Activated CD8-positive, alpha-beta memory T cell treated with anti-CD3 and anti-CD28 coated beads, Interleukin-2, amount 50 U/mL, for 1 hour (primary cell): Measurements from ENCODE around the gene TTC7B.

Source experiments
- DNase-seq: peaks from one replicate; pipeline ENCODE4 v3.0.0-alpha.2; 2020; ENCODE audit errors: extremely low read depth

Gene TTC7B

GRCh38 chr14:90617961-90618360, 198.3 kb downstream of the TTC7B start:
- no peak for DNase-seq

- no peak for DNase-seq
Measured at GRCh38 chr14:90616881-90617280, 199.3 kb downstream of the TTC7B start.

GRCh38 chr14:90616313-90616712, 199.9 kb downstream of the TTC7B start:
- no peak for DNase-seq

- DNase-seq: no peak
Measured at GRCh38 chr14:90615517-90616060, 200.6 kb downstream of the TTC7B start.

- DNase-seq: no peak
Measured at GRCh38 chr14:90614696-90615516, 201.3 kb downstream of the TTC7B start.

- no peak for DNase-seq
Measured at GRCh38 chr14:90613997-90614396, 202.2 kb downstream of the TTC7B start.

- DNase-seq: no peak
Measured at GRCh38 chr14:90613453-90613852, 202.8 kb downstream of the TTC7B start.

- DNase-seq: no peak
Measured at GRCh38 chr14:90612801-90613200, 203.4 kb downstream of the TTC7B start.

GRCh38 chr14:90611936-90612335, 204.3 kb downstream of the TTC7B start:
- DNase-seq: no peak

- DNase-seq: no peak
Measured at GRCh38 chr14:90611501-90611900, 204.7 kb downstream of the TTC7B start.

- DNase-seq: no peak
Measured at GRCh38 chr14:90610346-90611040, 205.7 kb downstream of the TTC7B start.

GRCh38 chr14:90609376-90609775, 206.9 kb downstream of the TTC7B start:
- DNase-seq: no peak

- no peak for DNase-seq
Measured at GRCh38 chr14:90608929-90609341, 207.3 kb downstream of the TTC7B start.

- DNase-seq: no peak
Measured at GRCh38 chr14:90608281-90608680, 207.9 kb downstream of the TTC7B start.

GRCh38 chr14:90607141-90607540, 209.1 kb downstream of the TTC7B start:
- no peak for DNase-seq

GRCh38 chr14:90606434-90606833, 209.8 kb downstream of the TTC7B start:
- no peak for DNase-seq

GRCh38 chr14:90605430-90605829, 210.8 kb downstream of the TTC7B start:
- DNase-seq: no peak

GRCh38 chr14:90604356-90604755, 211.9 kb downstream of the TTC7B start:
- DNase-seq: no peak

GRCh38 chr14:90603841-90604240, 212.4 kb downstream of the TTC7B start:
- DNase-seq: no peak

GRCh38 chr14:90603336-90603735, 212.9 kb downstream of the TTC7B start:
- DNase-seq: no peak

GRCh38 chr14:90602088-90602687, 214.0 kb downstream of the TTC7B start:
- DNase-seq: no peak

- no peak for DNase-seq
Measured at GRCh38 chr14:90601563-90601962, 214.7 kb downstream of the TTC7B start.

GRCh38 chr14:90600619-90601018, 215.6 kb downstream of the TTC7B start:
- DNase-seq: no peak
